ENCODE results near the gene EPAS1.

The EPAS1 gene
- 2.0 to 7.8 (median 3.6) reads per million in 4 donors for total RNA-seq

GRCh38 chr2:46296840-46297545 lies at the start of gene EPAS1:
Gene EPAS1 (plus strand): TSS chr2:46297407. CDS start chr2:46297912, 505 bp downstream.
- DNase-seq, result peak; percentile 72 to 90 (median 75)

GRCh38 chr2:46248171-46248570 lies 49.0 kb upstream of the EPAS1 start:
- no peak for DNase-seq

- DNase-seq, result no peak
These were observed 47.6 kb upstream of the EPAS1 start for GRCh38 chr2:46249654-46250053.

GRCh38 chr2:46252891-46253659 lies 44.1 kb upstream of the EPAS1 start:
- no peak for DNase-seq

GRCh38 chr2:46254474-46254873 lies 42.7 kb upstream of the EPAS1 start:
- DNase-seq, result no peak

GRCh38 chr2:46256563-46257142 lies 40.6 kb upstream of the EPAS1 start:
- DNase-seq, result no peak

GRCh38 chr2:46257476-46257875 lies 39.7 kb upstream of the EPAS1 start:
- no peak for DNase-seq

- DNase-seq, result no peak
These were observed 39.2 kb upstream of the EPAS1 start for GRCh38 chr2:46257980-46258379.

GRCh38 chr2:46258937-46259776 lies 38.0 kb upstream of the EPAS1 start:
- no peak for DNase-seq

GRCh38 chr2:46259777-46260168 lies 37.4 kb upstream of the EPAS1 start:
- DNase-seq, result no peak

- DNase-seq, result no peak
These were observed 36.9 kb upstream of the EPAS1 start for GRCh38 chr2:46260305-46260704.

- DNase-seq, result no peak
These were observed 34.8 kb upstream of the EPAS1 start for GRCh38 chr2:46262248-46262938.

GRCh38 chr2:46263347-46263746 lies 33.9 kb upstream of the EPAS1 start:
- DNase-seq, result no peak

- no peak for DNase-seq
These were observed 32.8 kb upstream of the EPAS1 start for GRCh38 chr2:46264447-46264846.

GRCh38 chr2:46266134-46266533 lies 31.1 kb upstream of the EPAS1 start:
- no peak for DNase-seq

- DNase-seq, result no peak
These were observed 29.6 kb upstream of the EPAS1 start for GRCh38 chr2:46267616-46268015.

- DNase-seq, result peak in 1 of 5 donors; percentile 20
These were observed 29.0 kb upstream of the EPAS1 start for GRCh38 chr2:46268196-46268595.

- DNase-seq, result no peak
These were observed 28.2 kb upstream of the EPAS1 start for GRCh38 chr2:46269001-46269400.

- peak in 1 of 5 donors; percentile 24 for DNase-seq
These were observed 27.5 kb upstream of the EPAS1 start for GRCh38 chr2:46269544-46270273.

- DNase-seq, result peak in 1 of 5 donors; percentile 3
These were observed 26.8 kb upstream of the EPAS1 start for GRCh38 chr2:46270384-46270783.

GRCh38 chr2:46273225-46273863 lies 23.9 kb upstream of the EPAS1 start:
- no peak for DNase-seq

All from T-helper 1 cell (primary cell).